Type B pancreatic cell (in vitro differentiated cells): Measurements from ENCODE around the gene KRTAP21-1. TPM values are rescaled to one million over a fixed set of nuclear protein-coding genes. Genes with fewer than 3 reads are reported as not detected.

ENCODE experiments used
- DNase-seq: peaks from one replicate; pipeline ENCODE4 v3.0.0; 2021; ENCODE audit warnings: mixed read lengths; ENCODE audit not compliant: unreplicated experiment; ENCODE audit errors: extremely low spot score
- H3K27ac Mint-ChIP-seq: 2 replicates; pipeline ENCODE4 v1.8.0; 2021; ENCODE audit warnings: mild to moderate bottlenecking, mixed read lengths
- H3K27me3 Mint-ChIP-seq: 2 replicates; pipeline ENCODE4 v1.8.0; 2021; ENCODE audit warnings: mixed read lengths
- H3K36me3 Mint-ChIP-seq: 2 replicates; pipeline ENCODE4 v1.8.0; 2021; ENCODE audit warnings: mixed read lengths
- H3K4me1 Mint-ChIP-seq: one replicate; pipeline ENCODE4 v1.8.0; 2021; ENCODE audit warnings: mixed read lengths; ENCODE audit not compliant: unreplicated experiment
- H3K4me3 Mint-ChIP-seq: 2 replicates; pipeline ENCODE4 v1.8.0; 2021; ENCODE audit warnings: mild to moderate bottlenecking, mixed read lengths
- H3K9me3 Mint-ChIP-seq: 2 replicates; pipeline ENCODE4 v1.8.0; 2021; ENCODE audit warnings: mixed read lengths
- total RNA-seq: library from RNA; stranded (reverse); gene quantifications from 2 replicates; pipeline ENCODE4 v1.2.1, GENCODE V29; 2021; ENCODE audit warnings: low replicate concordance
- TF ChIP-seq, protein P1 (sequence below): fragments of 200-600 bp; sonication (generic); conservative IDR thresholded peaks from 2 replicates; pipeline ENCODE4 v1.5.0; 2021; ENCODE audit warnings: antibody characterized with exemption, mild to moderate bottlenecking

KRTAP21-1 gene
- total RNA-seq, 1 donor from 2014 or later: not detected

DNA sequence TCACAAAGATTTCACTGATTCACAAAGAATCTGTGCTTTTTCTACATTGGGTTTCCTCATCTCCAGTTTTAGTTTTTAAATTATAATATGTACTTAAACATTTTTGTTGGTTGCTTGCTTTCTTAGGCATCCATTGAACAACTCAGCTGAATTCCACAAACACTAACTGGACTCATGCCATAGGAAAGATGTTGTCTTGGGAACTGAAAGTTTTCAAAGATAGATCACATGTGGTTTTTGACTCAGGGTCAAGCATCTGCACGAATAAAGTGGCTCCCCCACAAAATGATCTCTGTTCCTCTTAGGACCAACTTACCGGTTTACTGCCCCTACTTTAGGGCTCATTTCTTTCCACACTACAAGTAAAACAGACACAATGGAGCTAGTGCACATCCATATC lies 3.1 kb upstream of the KRTAP21-1 start:
- Mint-ChIP-seq H3K4me3 (no peak overlapping the region), H3K27me3 (no peaks in the 10 kb centered on the region), H3K9me3 (no peaks in the 10 kb centered on the region), H3K36me3 (no peaks in the 10 kb centered on the region), H3K27ac (no peak overlapping the region), H3K4me1 (no peaks in the 10 kb centered on the region)
- DNase-seq: no peak
- TF ChIP-seq, protein P1, sequence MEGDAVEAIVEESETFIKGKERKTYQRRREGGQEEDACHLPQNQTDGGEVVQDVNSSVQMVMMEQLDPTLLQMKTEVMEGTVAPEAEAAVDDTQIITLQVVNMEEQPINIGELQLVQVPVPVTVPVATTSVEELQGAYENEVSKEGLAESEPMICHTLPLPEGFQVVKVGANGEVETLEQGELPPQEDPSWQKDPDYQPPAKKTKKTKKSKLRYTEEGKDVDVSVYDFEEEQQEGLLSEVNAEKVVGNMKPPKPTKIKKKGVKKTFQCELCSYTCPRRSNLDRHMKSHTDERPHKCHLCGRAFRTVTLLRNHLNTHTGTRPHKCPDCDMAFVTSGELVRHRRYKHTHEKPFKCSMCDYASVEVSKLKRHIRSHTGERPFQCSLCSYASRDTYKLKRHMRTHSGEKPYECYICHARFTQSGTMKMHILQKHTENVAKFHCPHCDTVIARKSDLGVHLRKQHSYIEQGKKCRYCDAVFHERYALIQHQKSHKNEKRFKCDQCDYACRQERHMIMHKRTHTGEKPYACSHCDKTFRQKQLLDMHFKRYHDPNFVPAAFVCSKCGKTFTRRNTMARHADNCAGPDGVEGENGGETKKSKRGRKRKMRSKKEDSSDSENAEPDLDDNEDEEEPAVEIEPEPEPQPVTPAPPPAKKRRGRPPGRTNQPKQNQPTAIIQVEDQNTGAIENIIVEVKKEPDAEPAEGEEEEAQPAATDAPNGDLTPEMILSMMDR: no peak

DNA sequence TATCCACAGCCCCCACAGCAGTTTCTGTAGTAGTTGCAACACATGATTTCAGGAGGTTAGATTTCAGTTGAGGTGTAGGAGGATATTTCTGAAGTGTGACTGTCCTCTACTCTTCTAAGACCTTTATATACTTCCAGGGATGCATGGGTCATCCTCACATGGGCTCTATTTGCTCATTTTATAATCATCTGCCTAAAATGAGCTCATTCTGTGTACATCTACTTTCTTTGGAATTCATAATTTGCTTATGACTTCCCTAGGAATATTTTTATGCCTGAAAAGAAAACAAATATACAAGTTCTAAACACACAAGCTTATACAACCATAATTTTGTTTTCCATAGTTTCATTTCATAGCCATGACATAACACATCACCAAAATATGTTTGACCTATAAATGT lies 8.1 kb downstream of the KRTAP21-1 start, which contains the start of gene KRTAP21-2:
Gene KRTAP21-2, minus strand, starts transcription at position 101 of the 400 bp plus-strand sequence. Its CDS starts 57 bp downstream, at position 44.
- TF ChIP-seq, protein P1: no peak
- Mint-ChIP-seq H3K36me3 (no peaks in the 10 kb centered on the region), H3K9me3 (no peaks in the 10 kb centered on the region)

DNA sequence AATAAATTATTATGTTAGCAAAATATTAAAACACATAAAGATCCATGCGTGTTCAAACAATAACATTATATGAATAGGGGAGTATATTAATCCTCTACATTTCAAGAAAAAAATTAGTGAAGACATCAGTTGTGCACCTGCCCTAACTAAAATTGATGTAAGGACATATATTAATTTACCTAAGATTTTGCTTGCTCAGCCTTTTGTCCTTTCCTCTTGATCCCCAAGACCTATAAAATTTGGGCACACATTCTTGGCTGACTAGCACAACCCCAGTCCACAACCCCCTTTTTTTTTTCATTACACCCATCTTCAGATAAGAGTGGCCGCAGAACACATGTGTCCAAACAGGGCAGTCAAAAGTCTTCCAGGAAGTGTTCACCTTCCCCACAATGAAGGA lies 14.8 kb downstream of the KRTAP21-1 start:
- Mint-ChIP-seq H3K4me3 (no peak overlapping the region), H3K36me3 (no peaks in the 10 kb centered on the region), H3K27ac (no peak overlapping the region), H3K27me3 (no peaks in the 10 kb centered on the region), H3K4me1 (no peaks in the 10 kb centered on the region), H3K9me3 (no peaks in the 10 kb centered on the region)
- TF ChIP-seq, protein P1: no peak
- DNase-seq: no peak

More for the DNA sequence above, 8.1 kb downstream of the KRTAP21-1 start, which contains the start of gene KRTAP21-2:
- no peaks in the 10 kb centered on the region for H3K27me3 Mint-ChIP-seq
- no peaks in the 10 kb centered on the region for H3K4me1 Mint-ChIP-seq
- DNase-seq: no peak
- H3K4me3 Mint-ChIP-seq: no peak within 1 kb of the TSS
- H3K27ac Mint-ChIP-seq: no peak within 1 kb of the TSS

DNA sequence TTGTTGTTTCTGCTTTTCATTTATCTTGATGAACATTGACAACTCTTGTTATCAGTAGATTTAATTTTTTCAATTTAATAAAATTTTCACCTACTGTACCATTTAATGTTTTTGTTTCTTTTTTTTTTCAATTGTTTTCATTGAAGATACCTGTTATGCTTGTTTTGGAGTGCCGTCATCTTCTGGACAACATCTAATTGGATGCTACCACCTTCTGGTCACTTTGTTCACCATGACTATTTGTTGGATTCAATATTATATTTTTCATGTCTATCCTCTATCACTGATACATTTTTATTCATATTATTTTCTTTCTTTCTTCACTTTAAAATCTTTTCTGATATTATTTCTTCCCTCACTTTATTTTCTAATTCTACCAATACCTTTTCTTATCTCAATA lies 22.2 kb downstream of the KRTAP21-1 start:
- H3K4me3 Mint-ChIP-seq: no peak overlapping the region
- TF ChIP-seq, protein P1: no peak
- H3K36me3 Mint-ChIP-seq: no peaks in the 10 kb centered on the region
- H3K9me3 Mint-ChIP-seq: no peaks in the 10 kb centered on the region
- no peak for DNase-seq
- no peak overlapping the region for H3K27ac Mint-ChIP-seq
- no peaks in the 10 kb centered on the region for H3K27me3 Mint-ChIP-seq
- H3K4me1 Mint-ChIP-seq: no peaks in the 10 kb centered on the region

DNA sequence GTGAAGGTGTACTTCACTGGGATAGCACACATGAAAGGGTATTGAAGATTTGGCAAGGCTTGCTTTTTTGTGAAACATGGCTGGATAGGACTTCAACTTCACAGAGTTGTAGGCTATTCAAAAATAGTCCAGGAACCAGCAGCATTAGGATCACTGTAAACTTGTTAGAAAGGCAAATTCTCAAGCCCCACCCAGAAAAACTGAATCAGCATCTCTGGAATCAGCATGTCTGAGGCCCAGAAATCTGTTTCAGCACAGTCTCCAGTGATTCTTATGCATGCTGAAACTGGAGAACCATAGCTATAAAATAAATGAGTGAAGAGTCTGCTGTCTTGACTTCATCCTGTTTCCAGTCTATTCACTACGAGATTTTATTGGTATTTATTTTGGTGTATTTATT lies 28.5 kb downstream of the KRTAP21-1 start:
- Mint-ChIP-seq H3K9me3 (no peaks in the 10 kb centered on the region), H3K4me1 (no peaks in the 10 kb centered on the region), H3K4me3 (no peak overlapping the region), H3K27ac (no peak overlapping the region), H3K27me3 (peaks cover 4% of the 10 kb centered on the region), H3K36me3 (no peaks in the 10 kb centered on the region)
- TF ChIP-seq, protein P1: no peak
- no peak for DNase-seq

DNA sequence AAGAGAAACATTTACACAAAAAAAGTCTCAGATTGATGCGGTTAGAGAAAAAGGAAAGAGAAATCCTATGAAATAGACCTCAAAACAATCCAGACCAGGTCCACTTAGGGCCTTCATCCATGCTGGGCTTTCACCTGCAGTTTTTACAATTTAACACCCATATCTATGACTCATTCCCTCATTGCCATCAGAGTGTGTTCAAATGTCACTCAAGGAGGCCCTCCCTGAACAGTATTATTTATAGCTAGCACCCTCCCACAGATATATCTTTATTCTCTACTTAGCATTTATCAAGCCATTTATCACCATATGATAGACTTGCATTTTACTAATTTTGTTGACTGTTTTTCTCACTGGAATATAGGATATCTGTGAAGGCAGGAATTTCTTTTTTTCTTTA lies 35.8 kb downstream of the KRTAP21-1 start:
- no peaks in the 10 kb centered on the region for H3K9me3 Mint-ChIP-seq
- H3K36me3 Mint-ChIP-seq: no peaks in the 10 kb centered on the region
- H3K27ac Mint-ChIP-seq: no peak overlapping the region
- TF ChIP-seq, protein P1: no peak
- no peaks in the 10 kb centered on the region for H3K4me1 Mint-ChIP-seq
- H3K4me3 Mint-ChIP-seq: no peak overlapping the region
- no peak for DNase-seq
- no peaks in the 10 kb centered on the region for H3K27me3 Mint-ChIP-seq
